Erythroblast (primary cell): ENCODE results near the gene NDUFB2.

Source experiments
- GATA1 ChIP-seq: IDR thresholded peaks from 2 replicates; pipeline ENCODE4 v1.6.1; 2011; ENCODE audit warnings: low read depth, mild to moderate bottlenecking, control low read depth, low read length, moderate library complexity
- POLR2A ChIP-seq: IDR thresholded peaks from 2 replicates; pipeline ENCODE4 v1.6.1; 2011; ENCODE audit warnings: mild to moderate bottlenecking, low read length

DNA sequence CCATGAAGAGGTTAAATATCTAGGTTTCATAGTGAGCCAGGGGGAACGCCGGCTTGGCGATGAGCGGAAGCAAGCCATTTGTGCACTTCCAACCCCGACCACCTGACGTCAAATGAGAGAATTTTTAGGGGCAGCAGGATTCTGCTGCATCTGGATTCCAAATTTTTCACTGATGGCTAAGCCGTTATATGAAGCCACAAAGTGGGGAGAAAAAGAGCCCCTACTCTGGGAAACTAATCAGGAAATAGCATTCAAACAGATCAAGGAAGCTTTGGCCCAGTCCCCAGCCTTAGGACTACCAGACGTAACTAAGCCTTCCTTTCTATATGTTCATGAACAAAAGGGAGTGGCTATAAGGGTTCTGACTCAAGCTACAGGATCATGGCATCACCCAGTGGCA lies 36.7 kb upstream of the NDUFB2 start:
- TF ChIP-seq POLR2A (no peak), GATA1 (no peak)
